IMR-90 (cell line): ENCODE measurements around the gene EIF3L. TPM values are rescaled to one million over a fixed set of nuclear protein-coding genes. Genes with fewer than 3 reads are reported as not detected.

Experiments
- ATAC-seq: fragments of 200-7000 bp; cut with Tn5 transposase; 2 replicates; pipeline ENCODE4 v1.9.1; 2020; ENCODE audit warnings: low read depth, mild to moderate bottlenecking, moderate library complexity
- BruUV-seq: library from RNA; stranded (reverse); fragments of 400-500 nt; replicated peaks from 2 replicates; lab custom pipeline; 2021; lab: Mats Ljungman, UMichigan
- CTCF ChIA-PET: fragments of 300-600 bp; formaldehyde crosslinking; extraction: SDS; loops from one replicate; lab custom pipeline; 2021; ENCODE audit warnings: antibody characterized with exemption; lab: Yijun Ruan, JAX
- POLR2A ChIA-PET: fragments of 300-600 bp; sonication (Branson Sonifier 250); formaldehyde crosslinking; loops from one replicate; lab custom pipeline; 2022; ENCODE audit warnings: antibody characterized with exemption; ENCODE audit not compliant: unreplicated experiment; lab: Charles Lee
- DNase-seq: peaks from one replicate; pipeline ENCODE4 v3.0.0; 2013
- H2AFZ ChIP-seq: replicated peaks from 2 replicates; pipeline ENCODE3; 2013; ENCODE audit warnings: low read length, mild to moderate bottlenecking; ENCODE audit not compliant: poor library complexity
- H2AK5ac ChIP-seq: 2 replicates; pipeline ENCODE4 v1.6.1; 2013; ENCODE audit warnings: low read depth, low read length, inconsistent platforms
- H2AK9ac ChIP-seq: replicated peaks from 2 replicates; pipeline ENCODE3; 2013; ENCODE audit warnings: mild to moderate bottlenecking, low read depth, low read length, moderate library complexity; ENCODE audit not compliant: poor library complexity
- H2BK120ac ChIP-seq: 2 replicates; pipeline ENCODE4 v1.6.1; 2013; ENCODE audit warnings: low read depth, low read length, inconsistent platforms
- H2BK15ac ChIP-seq: 3 replicates; pipeline ENCODE4 v1.6.1; 2013; ENCODE audit warnings: low read depth, low read length, inconsistent platforms
- H2BK20ac ChIP-seq: 2 replicates; pipeline ENCODE4 v1.6.1; 2013; ENCODE audit warnings: low read depth, mild to moderate bottlenecking, inconsistent platforms, low read length, moderate library complexity
- H2BK5ac ChIP-seq: 2 replicates; pipeline ENCODE4 v1.6.1; 2013; ENCODE audit warnings: mild to moderate bottlenecking, low read depth, low read length, inconsistent platforms; ENCODE audit not compliant: poor library complexity, severe bottlenecking
- H3K14ac ChIP-seq: replicated peaks from 2 replicates; pipeline ENCODE4 v1.6.1; 2013; ENCODE audit warnings: low read depth, low read length, inconsistent platforms
- H3K18ac ChIP-seq: 2 replicates; pipeline ENCODE4 v1.6.1; 2013; ENCODE audit warnings: low read depth, low read length, control low read depth
- H3K23ac ChIP-seq: 2 replicates; pipeline ENCODE4 v1.6.1; 2013; ENCODE audit warnings: low read depth, low read length, inconsistent platforms
- H3K27ac ChIP-seq: 2 replicates; pipeline ENCODE4 v1.5.1; 2013; ENCODE audit warnings: mild to moderate bottlenecking, control low read depth, low read length; ENCODE audit not compliant: insufficient read depth
- H3K27me3 ChIP-seq: 2 replicates; pipeline ENCODE4 v1.6.1; 2013; ENCODE audit warnings: low read length; ENCODE audit not compliant: control insufficient read depth, insufficient read depth
- H3K36me3 ChIP-seq: 2 replicates; pipeline ENCODE4 v1.6.1; 2013; ENCODE audit warnings: low read length, mixed read lengths; ENCODE audit not compliant: control insufficient read depth, insufficient read depth
- H3K4ac ChIP-seq: 2 replicates; pipeline ENCODE4 v1.6.1; 2013; ENCODE audit warnings: low read depth, low read length, inconsistent platforms
- H3K4me1 ChIP-seq: 2 replicates; pipeline ENCODE4 v1.6.1; 2013; ENCODE audit warnings: low read length, mixed read lengths; ENCODE audit not compliant: control insufficient read depth, insufficient read depth
- H3K4me2 ChIP-seq: 2 replicates; pipeline ENCODE4 v1.6.1; 2013; ENCODE audit warnings: low read depth, mild to moderate bottlenecking, control low read depth, low read length, moderate library complexity
- H3K4me3 ChIP-seq: 2 replicates; pipeline ENCODE4 v1.5.1; 2013; ENCODE audit warnings: low read depth, mild to moderate bottlenecking, control low read depth, low read length, moderate library complexity; ENCODE audit not compliant: insufficient read depth
- H3K56ac ChIP-seq: 2 replicates; pipeline ENCODE4 v1.6.1; 2013; ENCODE audit warnings: low read length, inconsistent platforms; ENCODE audit not compliant: insufficient read depth; ENCODE audit errors: extremely low read depth
- H3K79me1 ChIP-seq, 2 experiments: 2 replicates each; pipeline ENCODE4 v1.6.1; 2013; ENCODE audit warnings: low read length in 2 of 2, inconsistent platforms in 1 of 2, low read depth in 1 of 2
- H3K9ac ChIP-seq: 2 replicates; pipeline ENCODE4 v1.6.1; 2013; ENCODE audit warnings: low read depth, low read length, control low read depth
- H3K9me1 ChIP-seq: 2 replicates; pipeline ENCODE4 v1.6.1; 2013; ENCODE audit warnings: low read length, inconsistent platforms; ENCODE audit not compliant: insufficient read depth
- H3K9me3 ChIP-seq: 2 replicates; pipeline ENCODE4 v1.6.1; 2013; ENCODE audit warnings: low read length; ENCODE audit not compliant: control insufficient read depth, insufficient read depth
- H4K20me1 ChIP-seq: 2 replicates; pipeline ENCODE4 v1.6.1; 2013; ENCODE audit warnings: low read length, inconsistent platforms; ENCODE audit not compliant: insufficient read depth
- H4K5ac ChIP-seq: 2 replicates; pipeline ENCODE4 v1.6.1; 2013; ENCODE audit warnings: mild to moderate bottlenecking, low read depth, low read length, control low read depth
- H4K8ac ChIP-seq, 2 experiments: 2 replicates each; pipeline ENCODE4 v1.6.1; 2013; ENCODE audit warnings: low read depth in 2 of 2, low read length in 2 of 2, control low read depth in 1 of 2, inconsistent platforms in 1 of 2
- H4K91ac ChIP-seq: 2 replicates; pipeline ENCODE4 v1.6.1; 2013; ENCODE audit warnings: low read depth, low read length, inconsistent platforms; ENCODE audit not compliant: insufficient read depth
- FOS ChIP-seq: fragments of 150-350 bp; IDR thresholded peaks from 2 replicates; pipeline ENCODE4 v1.6.1; 2016; ENCODE audit warnings: low read depth, low read length
- MAZ ChIP-seq: IDR thresholded peaks from 2 replicates; pipeline ENCODE4 v1.6.1; 2012; ENCODE audit warnings: low read depth, mild to moderate bottlenecking, low read length, improper control_type of control experiment, moderate library complexity, borderline replicate concordance
- WGBS, 2 experiments: methylation state at CpG; one replicate each; pipeline versions ENCODE4 v1.1.5 to v1.1.7; 2013; ENCODE audit warnings: missing lambda C conversion rate in 2 of 2; ENCODE audit not compliant: insufficient read length in 1 of 2; ENCODE audit errors: extremely low coverage in 2 of 2; 5-methylcytosine and 5-hydroxymethylcytosine counted together
- dilution Hi-C: fragments of 300-500 bp; cut with HindIII; formaldehyde crosslinking; loops from one replicate; pipeline ENCODE4 v1.14.3; 2018; ENCODE audit warnings: low sequenced_read_pairs; ENCODE audit not compliant: unreplicated experiment
- in situ Hi-C: fragments of 300-500 bp; cut with MboI; formaldehyde crosslinking; loops from 3 replicates; pipeline ENCODE4 v1.14.3; 2019; ENCODE audit warnings: low sequenced_read_pairs, inconsistent platforms, mixed read lengths
- intact Hi-C: fragments of 100-400 bp; cut with micrococcal nuclease; formaldehyde crosslinking; loops from 2 replicates; pipeline ENCODE4 v1.10.0; 2022
- polyA plus RNA-seq, 3 experiments: library from polyadenylated mRNA; depleted of rRNA; stranded (reverse); fragments of >200 nt; gene quantifications; 2 replicates each; pipeline ENCODE4 v1.2.3, GENCODE V29; 2012; ENCODE audit warnings: low replicate concordance in 1 of 3
- total RNA-seq: library from RNA; depleted of rRNA; stranded (reverse); fragments of >200 nt; gene quantifications from 2 replicates; pipeline ENCODE4 v1.2.3, GENCODE V29; 2012
- TF ChIP-seq, protein P1 (sequence below): conservative IDR thresholded peaks from 2 replicates; pipeline ENCODE4 v1.5.1; 2012; ENCODE audit warnings: mild to moderate bottlenecking, low read depth, low read length, improper control_type of control experiment

The EIF3L gene
- total and polyA plus RNA-seq, 2 of the 4 experiments (the other 2 are of a cell fraction): 391 to 593 TPM

GRCh38 chr22:37932401-37932800, 83.2 kb downstream of the EIF3L start:
- Histone ChIP-seq H4K8ac (no peak overlapping the region), H2AFZ (no peak overlapping the region), H2BK5ac (no peak overlapping the region), H3K9ac (no peak overlapping the region), H3K4me3 (no peak overlapping the region), H2AK5ac (no peak overlapping the region), H4K5ac (no peak overlapping the region), H3K18ac (no peak overlapping the region), H2BK20ac (no peak overlapping the region), H3K4me1 (peaks cover 16% of the 10 kb centered on the region), H3K56ac (no peak overlapping the region), H2BK15ac (no peak overlapping the region), H3K4me2 (no peak overlapping the region), H3K27ac (no peak overlapping the region), H3K9me3 (no peaks in the 10 kb centered on the region), H3K23ac (no peak overlapping the region), H3K36me3 (peaks cover 39% of the 10 kb centered on the region), H2BK120ac (no peak overlapping the region), H3K79me1 (peaks cover 0 to 40% of the 10 kb centered on the region in 2 experiments; a peak in 2 of 4 replicates), H3K4ac (no peak overlapping the region), H2AK9ac (no peak overlapping the region), H3K27me3 (no peaks in the 10 kb centered on the region), H3K9me1 (peaks cover 8% of the 10 kb centered on the region), H4K91ac (no peak overlapping the region), H3K14ac (no peak overlapping the region), H4K20me1 (peaks cover 31% of the 10 kb centered on the region)
- TF ChIP-seq FOS: no peak
- TF ChIP-seq, protein P1, sequence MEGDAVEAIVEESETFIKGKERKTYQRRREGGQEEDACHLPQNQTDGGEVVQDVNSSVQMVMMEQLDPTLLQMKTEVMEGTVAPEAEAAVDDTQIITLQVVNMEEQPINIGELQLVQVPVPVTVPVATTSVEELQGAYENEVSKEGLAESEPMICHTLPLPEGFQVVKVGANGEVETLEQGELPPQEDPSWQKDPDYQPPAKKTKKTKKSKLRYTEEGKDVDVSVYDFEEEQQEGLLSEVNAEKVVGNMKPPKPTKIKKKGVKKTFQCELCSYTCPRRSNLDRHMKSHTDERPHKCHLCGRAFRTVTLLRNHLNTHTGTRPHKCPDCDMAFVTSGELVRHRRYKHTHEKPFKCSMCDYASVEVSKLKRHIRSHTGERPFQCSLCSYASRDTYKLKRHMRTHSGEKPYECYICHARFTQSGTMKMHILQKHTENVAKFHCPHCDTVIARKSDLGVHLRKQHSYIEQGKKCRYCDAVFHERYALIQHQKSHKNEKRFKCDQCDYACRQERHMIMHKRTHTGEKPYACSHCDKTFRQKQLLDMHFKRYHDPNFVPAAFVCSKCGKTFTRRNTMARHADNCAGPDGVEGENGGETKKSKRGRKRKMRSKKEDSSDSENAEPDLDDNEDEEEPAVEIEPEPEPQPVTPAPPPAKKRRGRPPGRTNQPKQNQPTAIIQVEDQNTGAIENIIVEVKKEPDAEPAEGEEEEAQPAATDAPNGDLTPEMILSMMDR: no peak
- TF ChIP-seq MAZ: no peak
- ATAC-seq (no peak), DNase-seq (no peak)
- intact Hi-C loops: loop anchor here (5.0 kb wide), 1 partner anchor 115 kb away; no protein-coding TSS in a partner anchor
- POLR2A ChIA-PET: no interaction called here
- CTCF ChIA-PET: interaction anchor here (1.2 kb wide), 1 partner anchor 44 kb away, joined by 4 read pairs; no protein-coding TSS in a partner anchor
- in situ Hi-C loops: no loop called here
- no TSS peak for BruUV-seq
- dilution Hi-C loops: no loop called here
- no CpG with 5 or more reads among the region's 10 CpGs for WGBS, 2 experiments
